HG02840 (cell line): Measurements from ENCODE around the gene MCM10.

Source experiments
- ATAC-seq: cut with Tn5 transposase; IDR thresholded peaks from one replicate; pipeline ENCODE4 v1.9.1; 2021; ENCODE audit warnings: mild to moderate bottlenecking, moderate library complexity, moderate number of reproducible peaks; ENCODE audit not compliant: unreplicated experiment, low FRiP score

The MCM10 gene

DNA sequence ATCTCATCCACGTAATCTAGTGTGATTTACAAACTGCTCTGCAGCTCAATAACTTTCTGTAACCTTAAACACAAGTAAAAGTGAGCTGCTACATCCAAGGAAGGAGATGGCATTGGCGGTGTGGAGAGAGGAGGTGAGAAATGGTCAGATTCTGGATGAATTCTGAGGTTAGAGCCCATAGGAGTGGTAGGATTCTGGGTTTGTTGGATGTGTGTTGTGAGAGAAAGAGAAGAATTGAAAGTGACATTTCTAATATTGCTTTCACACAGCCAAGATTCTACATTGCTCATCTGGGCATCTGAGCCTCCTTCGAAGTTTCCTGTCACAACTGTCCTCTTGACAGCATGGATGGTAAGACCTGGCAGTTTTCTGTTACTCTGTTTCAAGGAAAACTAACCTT lies 2.5 kb downstream of the MCM10 start:
- ATAC-seq: no peak

DNA sequence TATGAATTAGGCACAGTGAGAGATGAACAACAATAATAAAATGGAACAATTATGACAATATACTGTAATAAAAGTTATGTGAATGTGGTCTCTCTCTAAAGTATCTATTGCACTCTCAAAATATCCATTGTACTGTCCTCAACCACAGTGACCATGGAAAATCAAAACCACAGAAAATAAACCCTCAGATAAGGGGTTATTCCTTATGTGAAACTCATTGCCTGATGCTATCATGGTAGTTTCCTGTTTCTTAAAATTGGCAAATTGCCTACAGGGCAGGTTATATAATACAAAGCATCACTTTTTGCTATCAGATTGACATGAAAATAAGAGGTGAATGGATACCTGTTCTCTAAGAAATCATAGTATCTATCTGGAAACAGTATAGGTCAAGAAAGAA lies 3.8 kb downstream of the MCM10 start:
- no peak for ATAC-seq

DNA sequence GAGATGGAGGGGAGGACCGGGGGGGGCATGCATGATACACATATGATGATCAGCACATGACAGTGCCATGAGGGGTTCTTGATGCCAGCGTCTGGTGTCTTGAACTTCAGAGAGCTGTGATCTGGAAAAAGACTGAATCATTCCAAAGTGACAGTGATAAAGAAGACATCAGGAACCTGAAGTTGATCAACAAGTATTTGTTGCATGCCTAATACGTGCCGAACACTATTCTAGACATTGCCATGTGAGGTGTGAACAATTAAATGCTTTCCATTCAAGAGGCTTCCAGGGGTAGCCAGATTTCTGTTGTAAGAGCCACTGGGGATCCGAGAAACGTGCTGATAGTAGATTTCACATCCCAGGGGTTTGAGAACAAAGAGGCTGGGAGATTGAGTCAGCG lies 6.2 kb downstream of the MCM10 start:
- ATAC-seq: no peak

DNA sequence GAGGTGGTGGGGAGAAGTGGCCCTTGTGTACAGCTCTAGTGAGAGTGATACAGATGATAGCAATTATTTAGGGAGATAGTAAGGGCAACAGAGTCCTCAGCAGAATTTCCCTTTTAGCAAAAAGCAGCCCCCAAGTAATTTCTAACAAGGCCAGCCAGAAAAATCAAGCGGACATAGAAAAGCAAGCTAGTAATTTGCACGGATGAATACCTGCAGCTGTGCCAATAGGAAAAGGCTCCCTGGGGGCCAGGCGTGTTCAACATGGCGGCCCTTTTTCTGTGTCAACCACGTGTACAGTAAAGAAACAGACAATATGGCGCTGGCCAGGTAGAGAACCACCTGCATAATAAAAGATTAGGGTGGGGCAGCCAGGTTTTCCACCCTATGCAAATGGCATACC lies 7.4 kb downstream of the MCM10 start:
- ATAC-seq: no peak

DNA sequence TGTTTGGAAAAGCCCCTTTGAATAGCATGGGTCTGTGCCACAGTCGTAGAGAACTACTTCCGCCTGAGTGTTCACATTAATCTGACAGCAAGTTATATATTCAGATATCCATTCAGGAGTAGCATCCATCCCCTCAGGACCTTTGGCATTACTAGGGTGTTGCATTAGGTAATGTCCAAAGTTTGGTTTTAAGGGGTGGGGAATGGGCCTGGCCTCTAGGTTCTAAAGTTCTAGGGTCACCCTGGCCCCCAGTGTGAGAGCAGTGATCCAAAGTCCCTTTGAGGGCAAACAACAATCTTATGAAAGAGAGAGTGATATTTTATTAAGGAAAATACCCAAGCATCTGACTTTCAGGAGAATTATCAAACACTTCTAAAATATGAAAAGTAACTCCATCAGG lies 12.3 kb downstream of the MCM10 start:
- no peak for ATAC-seq

DNA sequence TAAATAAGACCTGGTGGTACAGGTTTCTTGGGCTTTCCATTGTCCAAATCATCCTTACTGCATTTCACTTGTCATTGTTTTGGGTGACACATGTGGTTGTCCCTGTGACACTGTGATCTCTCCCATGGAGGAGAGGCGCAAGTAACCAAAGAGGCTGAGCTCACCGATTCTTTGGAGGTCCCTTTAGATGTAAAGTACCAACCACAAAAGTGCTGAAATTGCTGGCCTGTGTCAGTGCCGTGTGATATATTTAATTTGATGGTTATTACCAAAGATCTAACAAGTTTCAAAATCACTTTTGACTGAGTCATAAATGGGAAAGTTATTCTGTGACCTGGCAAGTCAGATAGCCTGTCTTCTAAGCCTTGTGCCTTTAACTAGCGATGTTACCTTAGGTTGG lies 19.4 kb downstream of the MCM10 start:
- no peak for ATAC-seq

DNA sequence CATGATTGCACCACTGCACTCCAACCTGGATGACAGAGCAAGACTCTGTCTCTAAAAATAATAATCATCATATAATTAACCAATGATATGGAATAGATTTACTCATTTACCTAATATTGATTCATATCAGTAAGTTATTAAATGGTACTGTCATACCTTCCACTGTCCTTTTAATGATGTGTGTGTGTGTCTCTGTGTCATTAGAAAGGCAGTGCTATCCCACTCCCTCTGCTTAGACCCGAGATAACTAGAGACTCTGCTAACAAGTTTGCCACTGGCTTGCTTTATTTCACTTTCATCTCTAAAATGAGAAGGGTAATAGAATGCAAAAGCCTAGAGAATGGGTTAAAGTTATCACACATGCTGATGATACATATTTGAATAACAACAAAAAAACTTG lies 21.1 kb downstream of the MCM10 start:
- no peak for ATAC-seq

DNA sequence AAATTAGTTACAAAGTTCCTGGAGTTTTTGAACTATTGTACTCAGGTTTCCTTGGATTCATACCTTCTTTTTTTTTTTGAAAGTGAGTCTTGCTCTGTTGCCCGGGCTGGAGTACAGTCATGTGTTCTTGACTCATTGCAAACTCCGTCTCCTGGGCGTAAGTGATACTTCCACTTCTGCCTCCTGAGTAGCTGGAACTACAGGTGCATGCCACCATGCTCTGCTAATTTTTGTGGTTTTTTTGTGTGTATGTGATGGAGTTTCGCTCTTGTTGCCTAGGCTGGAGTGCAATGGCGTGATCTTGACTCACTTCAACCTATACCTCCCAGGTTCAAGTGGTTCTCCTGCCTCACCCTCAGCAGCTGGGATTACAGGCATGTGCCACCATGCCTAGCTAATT lies 22.3 kb downstream of the MCM10 start:
- ATAC-seq: no peak

DNA sequence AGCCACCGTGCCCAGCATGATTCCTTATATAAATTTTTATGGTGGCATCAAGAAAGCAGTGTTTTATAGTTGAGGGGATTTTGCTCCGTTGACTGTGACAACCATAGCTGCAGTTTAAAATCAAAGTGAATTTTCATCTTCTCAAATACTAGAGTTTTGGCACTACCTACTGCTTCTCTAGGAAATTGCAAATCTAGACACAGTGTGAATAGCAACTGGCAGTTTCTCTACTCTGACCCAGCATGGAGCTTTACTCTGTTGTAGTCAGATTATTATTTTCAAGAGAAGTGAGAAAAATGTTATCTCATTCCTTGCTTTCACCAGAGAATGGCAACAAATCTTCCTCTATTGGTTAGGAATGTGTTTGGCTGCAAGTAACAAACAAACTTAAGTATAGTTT lies 22.9 kb downstream of the MCM10 start:
- ATAC-seq: no peak

DNA sequence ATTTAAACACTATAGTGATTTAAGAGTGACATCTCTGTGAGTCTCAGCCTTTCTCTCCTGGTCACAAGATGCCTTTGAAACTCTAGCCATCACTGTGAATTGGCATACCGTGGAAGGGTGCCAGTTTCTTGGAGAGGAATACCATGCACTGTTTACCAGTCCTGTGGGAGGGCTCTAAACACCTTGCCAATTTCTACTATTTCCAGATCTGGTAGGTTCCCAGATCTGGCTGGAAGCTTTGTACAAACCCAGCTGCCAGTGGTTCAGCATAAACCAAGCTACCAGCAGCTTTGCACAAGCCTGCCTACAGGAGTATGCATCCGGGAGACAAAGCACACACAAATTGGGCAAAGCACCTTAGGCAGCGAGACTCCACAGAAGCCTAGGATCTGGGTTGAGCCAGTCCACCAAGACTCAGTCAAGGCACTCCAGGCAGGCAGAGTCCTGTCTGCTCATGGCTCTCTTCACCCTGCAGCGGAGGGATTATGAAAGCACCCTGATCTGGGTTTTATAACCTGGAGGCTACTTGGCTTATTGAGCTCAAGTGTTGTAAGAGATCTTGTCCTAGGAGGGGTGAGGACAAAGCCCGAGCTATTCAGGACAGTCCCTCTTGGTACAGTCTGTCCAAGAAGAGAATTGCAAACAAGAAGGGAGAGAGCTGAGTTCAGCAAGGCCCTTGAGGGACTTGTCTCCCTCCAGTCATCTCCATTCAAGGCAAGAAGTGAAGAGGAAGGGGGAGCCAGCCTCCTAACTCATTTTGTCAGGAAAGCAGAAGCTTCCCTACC lies 23.6 kb downstream of the MCM10 start:
- ATAC-seq: no peak

DNA sequence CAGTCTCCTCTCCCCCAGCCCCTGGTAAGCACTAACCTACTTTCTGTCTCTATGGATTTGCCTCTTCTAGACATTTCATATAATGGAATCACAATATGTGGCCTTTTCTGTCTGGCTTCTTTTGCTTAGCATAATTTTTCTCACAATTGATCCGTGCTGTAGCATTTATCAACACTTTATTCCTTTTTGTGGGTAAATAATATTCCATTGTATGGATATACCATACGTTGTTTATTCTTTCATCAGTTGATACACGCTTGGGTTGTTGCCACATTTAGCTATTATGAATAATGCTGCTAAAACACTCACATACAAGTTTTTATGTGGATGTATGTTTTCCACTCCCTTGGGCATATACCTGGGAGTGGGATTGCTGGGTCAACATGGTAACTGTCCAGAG lies 25.8 kb downstream of the MCM10 start:
- ATAC-seq: no peak

DNA sequence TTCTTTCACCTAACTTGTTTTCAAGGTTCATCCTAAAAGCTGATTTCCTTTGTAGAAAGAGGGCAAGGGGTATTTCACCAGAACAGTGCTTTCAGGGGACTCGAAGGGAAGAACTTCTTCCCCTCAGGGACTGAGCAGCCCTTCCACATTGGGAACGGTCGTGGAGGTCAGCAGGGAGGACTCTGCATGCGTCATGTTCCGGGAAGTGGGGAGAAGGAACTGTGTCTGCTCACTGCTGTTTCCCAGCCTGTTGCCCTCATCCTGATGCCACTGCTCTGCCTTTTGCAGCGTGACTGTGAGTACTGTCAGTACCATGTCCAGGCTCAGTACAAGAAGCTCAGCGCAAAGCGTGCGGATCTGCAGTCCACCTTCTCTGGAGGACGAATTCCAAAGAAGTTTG lies 27.2 kb downstream of the MCM10 start:
- ATAC-seq: no peak

DNA sequence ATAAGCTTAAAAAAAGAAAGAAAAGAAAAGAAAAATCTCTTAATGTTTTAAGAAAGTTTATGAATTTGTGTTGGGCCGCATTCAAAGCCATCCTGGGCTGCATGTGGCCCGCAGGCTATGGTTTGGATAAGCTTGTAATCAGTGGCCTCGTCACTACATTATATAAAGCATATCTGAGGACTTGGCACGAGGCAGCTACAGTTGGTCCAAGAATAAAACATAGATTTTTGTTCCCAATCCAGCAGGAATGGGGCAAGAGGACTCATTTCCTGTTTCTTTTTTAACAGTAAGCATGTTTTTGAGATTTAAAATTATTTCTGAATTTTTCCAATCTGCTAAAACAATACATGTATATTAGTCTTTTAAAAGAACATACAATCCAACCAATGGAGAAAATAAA lies 28.6 kb downstream of the MCM10 start:
- no peak for ATAC-seq

DNA sequence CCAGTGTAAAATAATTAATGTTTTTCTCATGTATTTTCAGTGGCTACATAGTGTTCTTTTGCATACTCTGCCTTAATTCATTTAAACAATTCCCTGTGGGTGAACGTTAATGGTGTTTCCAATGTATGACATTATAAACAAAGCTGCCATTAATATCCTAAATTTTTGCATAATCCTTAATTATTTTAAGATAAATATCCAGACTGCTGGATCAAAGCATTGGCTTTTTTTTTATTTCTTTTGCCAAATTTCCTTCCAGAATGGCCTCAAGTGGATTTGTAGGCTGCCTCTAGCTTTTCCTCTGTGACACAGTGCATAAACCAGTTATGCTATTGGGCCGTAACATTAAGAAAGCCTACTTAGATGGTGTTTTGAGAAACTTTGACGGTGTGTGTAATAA lies 29.5 kb downstream of the MCM10 start:
- no peak for ATAC-seq

DNA sequence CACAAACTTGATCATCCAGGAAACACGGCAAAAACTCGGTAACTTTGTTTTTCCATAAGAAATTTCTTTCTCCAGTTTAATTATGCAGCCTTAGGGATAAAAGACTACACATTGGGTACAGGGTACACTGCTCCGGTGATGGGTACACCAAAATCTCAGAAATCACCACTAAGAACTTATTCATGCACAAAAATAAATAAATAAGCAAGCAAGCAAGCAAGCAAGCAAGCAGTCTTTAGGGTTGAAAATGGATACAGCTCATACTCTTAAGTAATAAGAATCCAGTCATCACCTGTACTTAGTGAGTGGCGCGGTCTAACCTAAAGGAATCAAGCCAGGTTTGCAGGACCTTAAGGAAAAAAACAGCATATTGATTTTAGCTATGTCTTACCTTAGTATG lies 30.0 kb downstream of the MCM10 start:
- ATAC-seq: no peak

DNA sequence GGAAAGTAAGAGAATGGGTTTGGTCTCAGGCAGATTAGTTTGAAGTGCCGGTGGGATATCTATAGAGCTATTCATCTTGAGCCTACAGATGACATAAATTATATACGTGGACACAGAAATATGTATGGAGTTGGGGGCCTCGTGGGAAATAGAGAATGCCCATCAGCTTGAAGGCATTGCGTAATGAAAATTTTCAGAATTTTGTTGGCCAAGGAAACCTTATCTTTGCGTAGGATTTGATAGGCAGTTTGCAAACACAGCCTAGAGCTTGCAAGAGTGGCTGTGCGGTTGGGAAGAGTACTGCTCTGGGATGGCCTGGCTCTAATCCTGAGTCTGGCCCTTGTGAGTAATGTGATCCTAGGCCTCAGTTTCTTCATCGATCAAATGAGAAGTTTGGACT lies 32.3 kb downstream of the MCM10 start:
- no peak for ATAC-seq

DNA sequence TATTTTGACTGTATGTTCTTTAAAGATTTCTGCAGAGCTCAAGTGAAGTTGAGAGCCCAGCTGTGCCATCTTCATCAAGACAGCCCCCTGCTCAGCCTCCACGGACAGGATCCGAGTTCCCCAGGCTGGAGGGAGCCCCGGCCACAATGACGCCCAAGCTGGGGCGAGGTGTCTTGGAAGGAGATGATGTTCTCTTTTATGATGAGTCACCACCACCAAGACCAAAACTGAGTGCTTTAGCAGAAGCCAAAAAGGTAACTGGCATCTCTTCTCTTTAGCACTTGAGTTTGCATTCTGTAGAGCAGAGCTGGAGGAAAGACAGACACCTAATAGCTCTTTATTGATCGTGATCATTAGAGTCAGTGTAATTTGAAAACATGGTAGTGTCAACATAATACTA lies 33.7 kb downstream of the MCM10 start:
- ATAC-seq: no peak

DNA sequence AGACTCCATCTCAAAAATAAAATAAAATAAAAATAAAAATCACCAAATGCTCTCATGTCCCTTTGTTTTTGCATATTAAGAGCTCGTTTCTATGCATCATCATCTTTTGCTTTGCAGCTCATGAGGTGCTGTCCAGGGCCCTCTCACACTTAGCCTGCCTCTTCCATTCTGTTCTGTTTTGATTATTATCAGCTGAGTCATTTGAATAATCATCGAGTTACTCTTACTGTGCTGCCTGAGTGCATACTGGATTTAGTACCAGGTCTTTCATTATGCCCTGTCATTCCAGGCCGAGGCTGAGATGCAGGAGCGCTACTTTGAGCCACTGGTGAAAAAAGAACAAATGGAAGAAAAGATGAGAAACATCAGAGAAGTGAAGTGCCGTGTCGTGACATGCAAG lies 39.8 kb downstream of the MCM10 start:
- no peak for ATAC-seq

DNA sequence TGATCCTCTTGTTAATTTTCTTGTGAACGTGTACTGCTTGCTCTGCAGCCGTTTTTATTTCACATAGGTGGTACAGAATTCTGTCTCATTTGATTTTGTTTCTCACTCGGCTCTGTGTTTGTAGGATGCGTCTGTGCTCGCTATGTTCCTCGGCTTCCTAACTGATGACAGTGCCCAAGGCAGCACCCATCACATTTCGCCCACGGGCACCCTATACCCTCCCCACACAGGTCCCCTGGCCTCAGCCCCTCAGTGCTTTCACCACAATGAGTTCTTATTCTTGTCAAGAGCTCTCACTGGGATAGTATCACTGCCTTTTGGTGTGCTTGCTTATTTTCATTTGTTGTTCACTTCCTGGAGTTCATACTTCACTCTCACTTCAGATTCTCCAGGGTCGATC lies 44.7 kb downstream of the MCM10 start:
- no peak for ATAC-seq

DNA sequence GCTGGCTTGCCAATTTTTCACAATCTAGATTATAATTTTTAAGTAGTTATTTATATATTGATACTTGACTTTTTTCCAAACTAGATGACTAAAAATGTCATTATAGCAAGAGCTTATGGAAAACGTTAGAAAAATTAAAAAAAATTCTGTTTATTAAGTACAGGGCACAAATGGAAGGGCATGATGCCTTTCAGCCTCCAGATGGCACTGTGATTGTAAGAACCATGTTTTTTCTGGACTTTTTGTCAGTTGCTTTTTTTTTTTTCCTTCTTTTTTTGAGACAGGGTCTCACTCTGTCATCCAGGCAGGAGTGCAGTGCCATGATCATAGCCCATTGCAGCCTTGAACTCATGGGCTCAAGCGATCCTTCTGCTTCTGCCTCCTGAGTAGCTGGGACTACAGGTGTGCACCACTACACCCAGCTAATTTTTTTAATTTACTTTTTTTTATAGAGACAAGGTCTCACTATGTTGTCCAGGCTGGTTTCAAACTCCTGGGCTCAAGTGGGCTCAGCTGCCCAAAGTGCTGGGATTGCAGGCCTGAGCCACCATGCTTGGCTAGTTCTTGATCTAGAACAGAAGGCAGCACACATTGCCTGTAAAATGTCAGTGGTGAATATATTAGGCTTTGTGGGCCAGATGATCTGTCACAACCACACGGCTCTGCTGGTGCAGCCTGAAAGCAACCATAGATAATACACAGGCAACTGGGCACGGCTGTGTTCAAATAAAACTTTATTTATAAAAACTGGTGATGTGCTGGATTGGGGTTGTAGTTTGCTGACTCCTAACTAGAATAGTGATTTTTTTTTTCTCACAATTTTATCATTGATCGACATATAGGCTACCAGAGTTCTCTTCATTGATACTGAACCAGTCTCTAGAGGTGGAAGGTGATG lies 45.4 kb downstream of the MCM10 start:
- ATAC-seq: no peak

DNA sequence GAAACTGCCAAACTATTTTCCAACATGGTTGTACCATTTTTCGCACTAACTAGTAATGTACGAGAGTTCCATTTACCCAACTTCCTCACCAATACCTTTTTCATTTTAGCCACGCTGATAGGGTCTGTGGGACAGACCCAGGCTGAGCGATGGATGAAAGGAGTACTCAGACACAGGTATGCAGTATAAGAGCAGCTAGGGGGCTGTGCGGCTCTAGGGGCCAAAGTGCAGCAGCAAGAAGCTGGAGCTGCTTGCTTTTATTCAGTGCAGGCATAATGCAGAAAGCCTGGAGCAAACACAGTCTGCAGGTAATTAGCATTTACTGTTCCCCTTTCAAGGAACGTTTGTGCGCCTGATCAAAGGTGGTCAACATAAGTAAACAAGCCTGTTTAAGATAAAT lies 51.8 kb downstream of the MCM10 start:
- no peak for ATAC-seq

DNA sequence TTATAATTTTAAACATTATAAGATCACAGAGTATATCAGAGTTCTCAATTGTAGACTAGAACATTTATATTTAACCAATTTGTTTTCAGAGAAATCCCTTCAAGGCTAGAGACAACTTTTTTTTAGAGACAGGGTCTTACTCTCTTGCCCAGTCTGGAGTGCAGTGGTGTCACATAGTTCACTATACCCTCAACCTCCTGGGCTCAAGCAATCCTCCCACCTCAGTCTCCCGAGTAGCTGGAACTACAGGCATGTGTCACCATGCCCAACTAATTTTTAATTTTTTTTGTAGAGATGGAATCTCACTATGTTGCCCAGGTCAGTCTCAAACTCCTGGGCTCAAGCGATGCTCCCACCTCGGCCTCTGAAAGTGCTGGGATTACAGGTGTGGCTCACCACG lies 57.5 kb downstream of the MCM10 start:
- no peak for ATAC-seq
